Omental fat pad (tissue), 4 donors: Measurements from ENCODE around the gene B4GAT1. TPM values are rescaled to one million over a fixed set of nuclear protein-coding genes. Genes with fewer than 3 reads are reported as not detected.
A peak's percentile ranks its signal among the peaks of the same experiment; 100 is the strongest.

Experiments
- ATAC-seq: fragments of 150-250 bp; one replicate; pipeline ENCODE4 v1.9.1; 2016; ENCODE audit warnings: mild to moderate bottlenecking, moderate library complexity; ENCODE audit not compliant: low FRiP score
- DNase-seq: peaks from one replicate; pipeline ENCODE4 v3.0.0-alpha.2; 2019; ENCODE audit warnings: low spot score
- total RNA-seq, 4 donors: library from RNA; depleted of rRNA; stranded (reverse); fragments of >200 nt; gene quantifications; one replicate each; pipeline ENCODE4 v1.1.0, GENCODE V29; 2016
- TF ChIP-seq, protein P1 (sequence below), 3 donors: fragments of 450-650 bp; IDR thresholded peaks; one replicate each; pipeline ENCODE4 v1.5.1; 2016 to 2017; ENCODE audit warnings: antibody characterized with exemption in 3 of 3, mild to moderate bottlenecking in 3 of 3, moderate library complexity in 2 of 3

Gene B4GAT1
- total RNA-seq, 4 donors from 2014 or later: 13.3 to 37.1 (median 21.1) TPM

- TF ChIP-seq, protein P1, sequence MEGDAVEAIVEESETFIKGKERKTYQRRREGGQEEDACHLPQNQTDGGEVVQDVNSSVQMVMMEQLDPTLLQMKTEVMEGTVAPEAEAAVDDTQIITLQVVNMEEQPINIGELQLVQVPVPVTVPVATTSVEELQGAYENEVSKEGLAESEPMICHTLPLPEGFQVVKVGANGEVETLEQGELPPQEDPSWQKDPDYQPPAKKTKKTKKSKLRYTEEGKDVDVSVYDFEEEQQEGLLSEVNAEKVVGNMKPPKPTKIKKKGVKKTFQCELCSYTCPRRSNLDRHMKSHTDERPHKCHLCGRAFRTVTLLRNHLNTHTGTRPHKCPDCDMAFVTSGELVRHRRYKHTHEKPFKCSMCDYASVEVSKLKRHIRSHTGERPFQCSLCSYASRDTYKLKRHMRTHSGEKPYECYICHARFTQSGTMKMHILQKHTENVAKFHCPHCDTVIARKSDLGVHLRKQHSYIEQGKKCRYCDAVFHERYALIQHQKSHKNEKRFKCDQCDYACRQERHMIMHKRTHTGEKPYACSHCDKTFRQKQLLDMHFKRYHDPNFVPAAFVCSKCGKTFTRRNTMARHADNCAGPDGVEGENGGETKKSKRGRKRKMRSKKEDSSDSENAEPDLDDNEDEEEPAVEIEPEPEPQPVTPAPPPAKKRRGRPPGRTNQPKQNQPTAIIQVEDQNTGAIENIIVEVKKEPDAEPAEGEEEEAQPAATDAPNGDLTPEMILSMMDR (IDR thresholded peaks at IDR 0.05): no peak
- ATAC-seq: no peak
- no peak for DNase-seq
Observed at GRCh38 chr11:66328031-66328301, 19.5 kb downstream of the B4GAT1 start.

DNA sequence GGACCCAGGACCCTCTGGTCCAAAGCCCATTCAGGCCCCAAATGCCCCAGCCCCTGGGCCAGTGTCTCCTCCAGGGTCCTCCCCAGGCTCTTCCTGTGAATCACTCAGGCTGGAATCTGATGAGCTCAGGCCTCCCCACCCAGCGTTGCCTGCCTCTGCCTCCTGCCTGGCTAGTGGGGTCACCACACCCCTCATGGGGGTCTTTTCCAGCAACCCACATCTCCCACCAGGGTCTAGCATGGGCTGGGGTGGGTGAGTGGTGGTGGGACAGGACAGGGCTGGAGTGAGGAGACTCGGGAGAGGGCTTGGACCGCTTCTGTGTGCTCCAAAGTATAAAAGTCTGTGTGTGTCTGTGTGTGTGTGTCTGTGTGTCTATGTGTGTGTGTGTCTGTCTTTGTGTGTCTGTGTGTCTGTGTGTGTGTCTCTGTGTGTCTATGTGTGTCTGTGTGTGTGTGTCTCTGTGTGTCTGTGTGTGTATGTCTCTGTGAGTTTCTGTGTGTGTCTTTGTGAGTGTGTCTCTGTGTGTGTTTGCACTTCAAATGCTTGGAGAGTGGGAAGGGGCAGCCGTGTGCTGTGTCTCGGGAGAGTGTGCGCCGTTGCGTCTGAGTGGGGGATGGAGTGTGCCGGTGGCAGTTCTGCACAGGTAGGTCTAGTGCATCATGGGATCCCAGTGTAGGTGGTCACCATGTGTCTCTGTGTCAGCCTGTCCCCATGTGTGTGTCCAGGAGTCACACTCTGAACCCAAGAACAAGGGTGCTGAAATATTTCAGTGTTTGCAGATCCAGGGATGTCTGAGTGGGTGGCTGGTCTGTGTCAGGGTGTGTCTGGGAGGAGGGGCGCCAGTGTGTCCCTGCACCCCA, 20.0 kb downstream of the B4GAT1 start:
- ATAC-seq (peak; percentile 58), DNase-seq (no peak)
- TF ChIP-seq, protein P1 (IDR thresholded peaks at IDR 0.05): no peak

- TF ChIP-seq, protein P1 (IDR thresholded peaks at IDR 0.05): no peak
- ATAC-seq (peak; percentile 20), DNase-seq (no peak)
Observed at GRCh38 chr11:66326261-66327111, 20.9 kb downstream of the B4GAT1 start.

- no peak for DNase-seq
- TF ChIP-seq, protein P1 (IDR thresholded peaks at IDR 0.05): no peak
- no peak for ATAC-seq
Observed at GRCh38 chr11:66325263-66325671, 22.2 kb downstream of the B4GAT1 start.

GRCh38 chr11:66324664-66325063, 22.8 kb downstream of the B4GAT1 start:
- no peak for ATAC-seq
- TF ChIP-seq, protein P1 (IDR thresholded peaks at IDR 0.05): no peak
- DNase-seq: no peak

DNA sequence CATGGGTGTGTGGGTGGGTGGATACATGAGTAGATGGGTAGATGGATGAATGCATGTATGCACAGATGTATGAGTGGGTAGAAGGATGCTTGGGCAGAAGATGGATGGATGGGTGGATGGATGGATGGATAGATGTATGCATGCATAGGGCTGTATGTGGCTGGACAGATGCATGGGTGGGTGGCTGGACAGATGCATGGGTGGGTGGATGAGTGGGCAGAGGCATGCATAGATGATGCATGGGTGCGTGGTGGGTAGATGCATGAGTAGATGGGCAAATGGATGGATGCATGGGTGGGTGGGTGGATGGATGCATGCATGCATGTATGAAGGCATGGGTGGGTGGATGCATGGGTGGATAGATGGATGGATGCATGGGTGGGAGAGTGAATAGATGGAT, 23.7 kb downstream of the B4GAT1 start:
- TF ChIP-seq, protein P1 (IDR thresholded peaks at IDR 0.05): no peak
- ATAC-seq: no peak
- DNase-seq: no peak
